Stomach (tissue), 4 donors: ENCODE results near the gene TES.

ENCODE experiments used
- CTCF ChIP-seq, 7 experiments: fragments of 450-650 bp in 4 of 7; fragments of 200-600 bp in 3 of 7; sonication (generic) in 3 of 7; IDR thresholded peaks; one replicate each; pipeline ENCODE4 v1.5.1; 2016 to 2019; ENCODE audit warnings: antibody characterized with exemption in 7 of 7, control low read depth in 2 of 7, mild to moderate bottlenecking in 1 of 7
- POLR2A ChIP-seq, 4 donors: fragments of 450-650 bp; IDR thresholded peaks; one replicate each; pipeline ENCODE4 v1.6.1; 2016; ENCODE audit warnings: antibody characterized with exemption in 4 of 4, control low read depth in 2 of 4, mild to moderate bottlenecking in 1 of 4, moderate library complexity in 1 of 4

DNA sequence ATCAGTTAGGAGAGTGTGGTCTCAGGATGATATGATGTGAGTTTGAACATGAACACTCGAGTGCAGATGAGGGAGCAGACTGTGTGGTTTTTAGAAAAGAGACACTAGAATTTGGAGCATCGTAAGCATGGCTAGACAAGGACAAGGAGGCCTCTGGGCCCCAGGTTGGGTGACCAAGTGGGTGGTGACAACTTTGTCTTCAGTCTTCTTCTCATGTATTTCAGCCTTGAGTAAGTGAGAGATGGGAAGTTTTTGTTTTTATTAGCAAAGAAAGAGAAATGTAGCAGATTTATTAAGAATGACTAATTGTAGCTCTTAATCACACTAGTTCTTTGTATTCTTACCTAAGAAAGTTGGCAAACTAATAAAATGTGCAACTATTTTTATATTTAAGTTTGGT lies 16.3 kb downstream of the TES start:
- TF ChIP-seq CTCF (IDR thresholded peaks at IDR 0.05) = no peak
- no peak for TF ChIP-seq POLR2A (IDR thresholded peaks at IDR 0.05)
